ENCODE data around the gene CFHR3.
"Not testable (repeated sequence)": the region's sequence is repeated elsewhere in the genome, so short reads cannot be mapped to it uniquely, and the experiment has no call there.

- TF ChIP-seq CTCF, POLR2A (IDR thresholded peaks at IDR 0.05): not testable (repeated sequence)
These were observed 44.9 kb downstream of the CFHR3 start, which contains the start of gene CFHR1 for GRCh38 chr1:196819531-196819930.

All from esophagus squamous epithelium (tissue), 4 donors.